Psoas muscle (tissue), 8 donors: ENCODE data around the gene TFPI. TPM values are rescaled to one million over a fixed set of nuclear protein-coding genes. Genes with fewer than 3 reads are reported as not detected.

Source experiments
- ATAC-seq, 4 donors: fragments of 200-7000 bp; cut with Tn5 transposase; one replicate each; pipeline ENCODE4 v1.9.1; 2020; ENCODE audit warnings: moderate library complexity in 3 of 4, mild to moderate bottlenecking in 2 of 4
- DNase-seq, 2 donors: peaks; one replicate each; pipeline ENCODE4 v3.0.0-alpha.2; 2020
- H3K27ac ChIP-seq: fragments of 200-600 bp; one replicate; pipeline ENCODE4 v1.8.0; 2022
- H3K27me3 ChIP-seq, 3 donors: fragments of 200-600 bp in 1 of 3; one replicate each; pipeline versions ENCODE4 v1.6.1 to v1.8.0; 2013 to 2022; ENCODE audit warnings: low read length in 2 of 3, mild to moderate bottlenecking in 2 of 3, moderate library complexity in 1 of 3; ENCODE audit not compliant: insufficient read depth in 3 of 3
- H3K36me3 ChIP-seq, 2 donors: fragments of 200-600 bp in 1 of 2; one replicate each; pipeline versions ENCODE4 v1.6.1 to v1.8.0; 2013 to 2022; ENCODE audit warnings: low read depth in 1 of 2, mild to moderate bottlenecking in 1 of 2, moderate library complexity in 1 of 2; ENCODE audit not compliant: insufficient read depth in 1 of 2
- H3K4me1 ChIP-seq: fragments of 200-600 bp; one replicate; pipeline ENCODE4 v1.8.0; 2022
- H3K4me3 ChIP-seq: fragments of 200-600 bp; one replicate; pipeline ENCODE4 v1.8.0; 2022; ENCODE audit warnings: mild to moderate bottlenecking
- H3K9me3 ChIP-seq: fragments of 200-600 bp; one replicate; pipeline ENCODE4 v1.8.0; 2022
- WGBS, 3 donors: extraction: QIAGEN DNeasy Blood & Tissue Kit; methylation state at CpG; one replicate each; pipeline versions ENCODE4 v1.1.6 to v1.1.7; 2013; 5-methylcytosine and 5-hydroxymethylcytosine counted together
- intact Hi-C, 2 donors: fragments of 100-400 bp; cut with DNase I; formaldehyde crosslinking; loops; one replicate each; pipeline versions ENCODE4 v1.11.0 to v1.14.2; 2022
- long read RNA-seq, 2 donors: library from polyadenylated mRNA; unstranded; transcript quantifications; one replicate each; pipeline ENCODE4 v2.0.0, GENCODE V29; 2021
- polyA plus RNA-seq, 3 donors: library from polyadenylated mRNA; stranded (reverse); fragments of 200-250 nt; gene quantifications; one replicate each; pipeline ENCODE4 v1.2.3, GENCODE V29; 2013
- total RNA-seq, 4 donors: library from RNA; stranded (reverse); fragmentation: NEBNext Ultra II Directional in 2 of 4; extraction: Animal tissue kit (Norgen Biotek cat#: 25700) in 2 of 4; gene quantifications; one replicate each; pipeline versions ENCODE4 v1.2.1 to v1.2.4, GENCODE V29; 2021 to 2023
- TF ChIP-seq, protein P1 (sequence below): fragments of 200-600 bp; IDR thresholded peaks from one replicate; pipeline ENCODE4 v1.8.0; 2022; ENCODE audit warnings: antibody characterized with exemption
- donor health status: healthy with polysubstance abuse.
- donor health status: DM: no; HTN: no; CAD: no; lungs with moderate emphysema.
- donor health status: Bipolar disorder and iron deficiency.
- donor health status: healthy.
- donor health status: DM: yes; HTN: yes; CAD: no.
- donor health status: DM: no; HTN: no; CAD: no.
- donor health status: DM: no; HTN: no; CAD: no.
- donor health status: DM: yes; HTN: yes; CAD: no.

The TFPI gene
- 10 to 100 TPM; 24.1 to 84.6 (median 45.4) TPM for total RNA-seq
- 10 to 100 TPM; 15.0 to 96.0 (median 15.5) TPM for polyA plus RNA-seq
- long read RNA-seq, donor 1, transcript TFPI-201 (8 exons, 3,885 nt) = major isoform, 6 of 24 reads
- long read RNA-seq, donor 1, partial matches to known transcripts = 1 of 24 reads
- long read RNA-seq, donor 1, other reads (novel, unspliced or antisense) = 17 of 24 reads
- long read RNA-seq, donor 2, transcript TFPI-201 (8 exons, 3,885 nt) = major isoform, 9 of 29 reads
- long read RNA-seq, donor 2, partial matches to known transcripts = 3 of 29 reads
- long read RNA-seq, donor 2, other reads (novel, unspliced or antisense) = 17 of 29 reads

DNA sequence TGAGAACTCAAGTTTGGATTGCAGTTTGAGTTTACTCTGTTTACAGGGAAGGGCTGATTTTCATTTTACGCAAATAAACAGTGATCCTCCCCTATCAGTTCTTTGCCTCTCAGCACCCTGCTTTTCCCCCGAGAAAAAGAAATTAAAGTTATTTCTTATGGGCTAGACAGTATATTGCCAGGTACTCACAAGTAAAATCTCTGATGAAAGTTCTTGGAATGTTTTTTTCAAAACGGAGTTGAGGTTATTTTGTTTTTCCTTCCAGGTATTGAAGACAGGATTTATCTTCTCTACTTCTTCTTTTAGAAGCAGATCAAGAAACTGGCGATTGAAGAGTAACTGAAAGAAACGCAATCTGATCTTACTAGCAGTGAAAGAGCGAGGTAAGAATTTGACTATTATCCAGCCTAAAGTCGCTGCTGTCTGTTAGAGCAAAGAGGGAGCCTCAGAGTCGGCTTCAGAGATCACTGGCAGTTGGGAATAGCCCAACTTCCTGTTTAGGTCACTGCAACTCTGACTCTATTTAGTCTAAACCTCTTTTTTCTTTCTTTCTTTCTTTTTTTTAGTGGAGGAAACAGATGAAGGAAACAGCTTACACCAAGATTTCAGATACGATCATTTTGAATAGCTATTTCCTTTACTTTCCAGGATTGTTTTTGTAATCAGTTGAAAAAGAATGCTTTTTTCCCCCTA lies at the start of gene TFPI:
Gene TFPI (minus strand): TSS at position 425 of the 693 bp plus-strand sequence. CDS start 50,667 bp downstream, outside the sequence.
- peak within 1 kb of the TSS; percentile 80 for H3K27ac ChIP-seq
- H3K36me3 ChIP-seq = peaks cover 0 to 2% of the 10 kb centered on the region in 2 donors
- intact Hi-C loops = no loop called here
- TF ChIP-seq, protein P1, sequence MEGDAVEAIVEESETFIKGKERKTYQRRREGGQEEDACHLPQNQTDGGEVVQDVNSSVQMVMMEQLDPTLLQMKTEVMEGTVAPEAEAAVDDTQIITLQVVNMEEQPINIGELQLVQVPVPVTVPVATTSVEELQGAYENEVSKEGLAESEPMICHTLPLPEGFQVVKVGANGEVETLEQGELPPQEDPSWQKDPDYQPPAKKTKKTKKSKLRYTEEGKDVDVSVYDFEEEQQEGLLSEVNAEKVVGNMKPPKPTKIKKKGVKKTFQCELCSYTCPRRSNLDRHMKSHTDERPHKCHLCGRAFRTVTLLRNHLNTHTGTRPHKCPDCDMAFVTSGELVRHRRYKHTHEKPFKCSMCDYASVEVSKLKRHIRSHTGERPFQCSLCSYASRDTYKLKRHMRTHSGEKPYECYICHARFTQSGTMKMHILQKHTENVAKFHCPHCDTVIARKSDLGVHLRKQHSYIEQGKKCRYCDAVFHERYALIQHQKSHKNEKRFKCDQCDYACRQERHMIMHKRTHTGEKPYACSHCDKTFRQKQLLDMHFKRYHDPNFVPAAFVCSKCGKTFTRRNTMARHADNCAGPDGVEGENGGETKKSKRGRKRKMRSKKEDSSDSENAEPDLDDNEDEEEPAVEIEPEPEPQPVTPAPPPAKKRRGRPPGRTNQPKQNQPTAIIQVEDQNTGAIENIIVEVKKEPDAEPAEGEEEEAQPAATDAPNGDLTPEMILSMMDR = no peak
- ATAC-seq = peak; percentile 72 to 92 (median 80)
- peak in 1 of 2 donors; percentile 33 for DNase-seq
- H3K4me3 ChIP-seq = peak within 1 kb of the TSS; percentile 72
- H3K4me1 ChIP-seq = peaks cover 6% of the 10 kb centered on the region
- no peaks in the 10 kb centered on the region for H3K9me3 ChIP-seq
- WGBS, 3 donors = 4 to 11% (median 7%) methylated on average over 9 of the region's 9 CpGs
- H3K27me3 ChIP-seq = no peaks in the 10 kb centered on the region

DNA sequence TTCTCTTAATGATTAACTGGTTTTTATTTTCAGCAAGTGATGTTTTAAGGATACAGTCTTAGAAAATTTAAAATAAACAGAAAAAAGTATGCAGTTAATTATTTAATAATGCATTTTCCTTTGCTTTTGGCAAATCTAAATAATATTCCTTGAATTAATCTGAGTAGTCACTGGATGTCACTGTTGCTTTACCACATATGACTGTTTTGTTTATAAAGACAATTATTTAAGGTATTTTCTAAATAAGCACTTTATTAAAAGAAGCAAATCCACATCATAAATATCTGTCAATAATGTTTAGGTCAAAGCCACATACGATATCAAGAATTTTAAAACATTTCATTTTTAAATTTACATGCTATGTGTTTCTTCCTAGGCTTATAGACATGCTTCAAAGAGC lies 40.6 kb upstream of the TFPI start:
- TF ChIP-seq, protein P1 = no peak
- ATAC-seq = no peak
- 55 to 66% (median 60%) methylated on average over 1 of the region's 1 CpG for WGBS, 3 donors
- no peak for DNase-seq
- Histone ChIP-seq H3K36me3 (no peaks in the 10 kb centered on the region), H3K4me1 (no peaks in the 10 kb centered on the region), H3K27ac (no peak overlapping the region), H3K4me3 (no peak overlapping the region), H3K27me3 (no peaks in the 10 kb centered on the region), H3K9me3 (no peaks in the 10 kb centered on the region)
- intact Hi-C loops = no loop called here

DNA sequence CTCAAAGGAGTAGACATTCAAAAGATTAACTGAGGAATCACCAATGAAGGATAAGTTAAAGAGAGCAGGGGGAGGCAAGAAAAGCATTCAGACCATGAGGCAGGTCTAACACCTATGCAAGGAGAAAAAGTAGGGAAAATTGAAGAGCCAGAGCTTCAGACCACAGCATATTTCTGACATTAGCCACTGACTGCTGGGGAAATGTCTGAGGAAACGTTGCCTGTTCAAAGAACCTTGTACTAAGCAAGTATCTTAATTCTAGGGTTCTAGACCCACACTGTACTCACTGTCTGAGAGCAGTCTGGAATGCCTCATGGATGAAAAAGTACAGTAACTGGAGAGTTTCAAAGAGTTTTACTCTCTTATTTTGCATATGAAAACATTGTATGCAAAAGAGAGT lies 39.5 kb upstream of the TFPI start:
- TF ChIP-seq, protein P1 = no peak
- H3K27me3 ChIP-seq = no peaks in the 10 kb centered on the region
- no peaks in the 10 kb centered on the region for H3K36me3 ChIP-seq
- H3K27ac ChIP-seq = no peak overlapping the region
- WGBS, 3 donors = 40 to 55% (median 48%) methylated on average over 1 of the region's 1 CpG
- no peaks in the 10 kb centered on the region for H3K4me1 ChIP-seq
- ATAC-seq = no peak
- no peak overlapping the region for H3K4me3 ChIP-seq
- no peak for DNase-seq
- H3K9me3 ChIP-seq = no peaks in the 10 kb centered on the region
- intact Hi-C loops = no loop called here

DNA sequence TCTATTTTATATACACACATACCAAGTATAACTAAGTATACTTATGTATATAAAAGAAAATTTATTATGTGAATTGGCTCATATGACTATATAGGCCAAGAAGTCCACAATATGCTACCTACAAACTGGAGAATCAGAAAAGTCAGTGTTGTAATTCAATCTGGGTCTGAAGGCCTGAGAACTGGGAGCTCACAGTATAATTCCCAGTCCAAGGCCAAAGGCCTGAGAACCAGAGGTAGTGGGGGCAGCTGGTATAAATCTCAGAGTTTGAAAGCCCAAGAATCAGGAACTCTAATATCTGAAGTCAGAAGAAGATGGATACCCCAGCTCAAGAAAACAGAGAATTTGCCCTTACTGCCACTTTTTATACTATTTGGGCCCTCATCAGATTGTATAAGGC lies 38.9 kb upstream of the TFPI start:
- H3K4me3 ChIP-seq = no peak overlapping the region
- no peaks in the 10 kb centered on the region for H3K27me3 ChIP-seq
- no peaks in the 10 kb centered on the region for H3K9me3 ChIP-seq
- DNase-seq = no peak
- H3K36me3 ChIP-seq = no peaks in the 10 kb centered on the region
- ATAC-seq = no peak
- intact Hi-C loops = no loop called here
- H3K4me1 ChIP-seq = no peaks in the 10 kb centered on the region
- TF ChIP-seq, protein P1 = no peak
- H3K27ac ChIP-seq = no peak overlapping the region
